Urinary bladder (tissue), 4 donors: ENCODE measurements around the gene LYPD8. TPM values are rescaled to one million over a fixed set of nuclear protein-coding genes. Genes with fewer than 3 reads are reported as not detected.

Experiments
- DNase-seq: peaks from one replicate; pipeline ENCODE4 v3.0.0-alpha.2; 2015; ENCODE audit errors: extremely low spot score
- H3K27ac ChIP-seq: one replicate; pipeline ENCODE4 v1.5.1; 2013; ENCODE audit warnings: low read depth, mild to moderate bottlenecking, moderate library complexity
- H3K36me3 ChIP-seq: one replicate; pipeline ENCODE4 v1.6.1; 2013; ENCODE audit warnings: mild to moderate bottlenecking, moderate library complexity; ENCODE audit not compliant: insufficient read depth
- H3K4me1 ChIP-seq: one replicate; pipeline ENCODE4 v1.6.1; 2013; ENCODE audit warnings: mild to moderate bottlenecking, moderate library complexity; ENCODE audit not compliant: insufficient read depth
- H3K4me3 ChIP-seq: one replicate; pipeline ENCODE4 v1.5.1; 2013; ENCODE audit warnings: low read depth, low read length
- WGBS: extraction: QIAGEN DNeasy Blood & Tissue Kit; methylation state at CpG from one replicate; pipeline ENCODE4 v1.1.7; 2013; 5-methylcytosine and 5-hydroxymethylcytosine counted together
- polyA plus RNA-seq: library from polyadenylated mRNA; stranded (reverse); fragments of 200-250 nt; gene quantifications from one replicate; pipeline ENCODE4 v1.2.3, GENCODE V29; 2013
- total RNA-seq: library from RNA; depleted of rRNA; stranded (reverse); fragments of >200 nt; gene quantifications from one replicate; pipeline ENCODE4 v1.2.3, GENCODE V29; 2014
- donor health status: healthy with polysubstance abuse.
- donor health status: healthy.

LYPD8 gene
- total and polyA plus RNA-seq, 2 donors = not detected

- Histone ChIP-seq H3K27ac (no peak overlapping the region), H3K4me3 (no peak overlapping the region), H3K4me1 (no peaks in the 10 kb centered on the region), H3K36me3 (no peaks in the 10 kb centered on the region)
- 74% methylated on average over 3 of the region's 3 CpGs for WGBS
- no peak for DNase-seq
These were observed 30.6 kb upstream of the LYPD8 start for GRCh38 chr1:248786156-248786555.

- 62% methylated on average over 3 of the region's 3 CpGs for WGBS
- H3K27ac ChIP-seq = no peak overlapping the region
- no peak for DNase-seq
- no peaks in the 10 kb centered on the region for H3K36me3 ChIP-seq
- H3K4me3 ChIP-seq = no peak overlapping the region
- no peaks in the 10 kb centered on the region for H3K4me1 ChIP-seq
These were observed 27.8 kb upstream of the LYPD8 start for GRCh38 chr1:248783367-248783766.

- Histone ChIP-seq H3K4me1 (no peaks in the 10 kb centered on the region), H3K27ac (no peak overlapping the region), H3K36me3 (no peaks in the 10 kb centered on the region), H3K4me3 (no peak overlapping the region)
- WGBS = 81% methylated on average over 16 of the region's 16 CpGs
- DNase-seq = no peak
These were observed 27.0 kb upstream of the LYPD8 start for GRCh38 chr1:248782416-248783141.

GRCh38 chr1:248779350-248779749 lies 23.8 kb upstream of the LYPD8 start:
- H3K27ac ChIP-seq = no peak overlapping the region
- no peak overlapping the region for H3K4me3 ChIP-seq
- no peaks in the 10 kb centered on the region for H3K36me3 ChIP-seq
- 65% methylated on average over 2 of the region's 2 CpGs for WGBS
- DNase-seq = no peak
- no peaks in the 10 kb centered on the region for H3K4me1 ChIP-seq

GRCh38 chr1:248778906-248779305 lies 23.3 kb upstream of the LYPD8 start:
- DNase-seq = no peak
- no peak overlapping the region for H3K4me3 ChIP-seq
- 88% methylated on average over 2 of the region's 2 CpGs for WGBS
- H3K4me1 ChIP-seq = no peaks in the 10 kb centered on the region
- H3K36me3 ChIP-seq = no peaks in the 10 kb centered on the region
- H3K27ac ChIP-seq = no peak overlapping the region

- Histone ChIP-seq H3K4me3 (no peak overlapping the region), H3K4me1 (no peaks in the 10 kb centered on the region), H3K36me3 (no peaks in the 10 kb centered on the region), H3K27ac (no peak overlapping the region)
- DNase-seq = no peak
These were observed 21.4 kb upstream of the LYPD8 start for GRCh38 chr1:248776991-248777390.

- H3K4me3 ChIP-seq = no peak overlapping the region
These were observed 19.9 kb upstream of the LYPD8 start for GRCh38 chr1:248775441-248775840.

GRCh38 chr1:248759644-248760043 lies 4.1 kb upstream of the LYPD8 start:
- 65% methylated on average over 3 of the region's 3 CpGs for WGBS
- Histone ChIP-seq H3K4me1 (no peaks in the 10 kb centered on the region), H3K4me3 (no peak overlapping the region), H3K27ac (no peak overlapping the region), H3K36me3 (no peaks in the 10 kb centered on the region)
- DNase-seq = no peak

More at GRCh38 chr1:248775441-248775840, 19.9 kb upstream of the LYPD8 start:
- Histone ChIP-seq H3K27ac (no peak overlapping the region), H3K4me1 (no peaks in the 10 kb centered on the region), H3K36me3 (no peaks in the 10 kb centered on the region)
- DNase-seq = no peak
- 66% methylated on average over 4 of the region's 4 CpGs for WGBS

- WGBS = 89% methylated on average over 9 of the region's 9 CpGs
- Histone ChIP-seq H3K36me3 (no peaks in the 10 kb centered on the region), H3K4me1 (no peaks in the 10 kb centered on the region), H3K4me3 (no peak overlapping the region), H3K27ac (no peak overlapping the region)
- no peak for DNase-seq
These were observed 2.8 kb upstream of the LYPD8 start for GRCh38 chr1:248758352-248758751.

GRCh38 chr1:248757784-248758195 lies 2.2 kb upstream of the LYPD8 start:
- Histone ChIP-seq H3K4me3 (no peak overlapping the region), H3K4me1 (no peaks in the 10 kb centered on the region), H3K27ac (no peak overlapping the region), H3K36me3 (no peaks in the 10 kb centered on the region)
- WGBS = 74% methylated on average over 5 of the region's 5 CpGs
- no peak for DNase-seq

GRCh38 chr1:248756636-248757035 lies 1.1 kb upstream of the LYPD8 start:
- H3K27ac ChIP-seq = no peak overlapping the region
- 81% methylated on average over 5 of the region's 5 CpGs for WGBS
- no peaks in the 10 kb centered on the region for H3K36me3 ChIP-seq
- no peak for DNase-seq
- no peak overlapping the region for H3K4me3 ChIP-seq
- no peaks in the 10 kb centered on the region for H3K4me1 ChIP-seq

- DNase-seq = no peak
- WGBS = 77% methylated on average over 4 of the region's 4 CpGs
- H3K4me1 ChIP-seq = no peaks in the 10 kb centered on the region
- H3K27ac ChIP-seq = no peak overlapping the region
- no peak overlapping the region for H3K4me3 ChIP-seq
- H3K36me3 ChIP-seq = no peaks in the 10 kb centered on the region
These were observed 592 bp upstream of the LYPD8 start for GRCh38 chr1:248756151-248756550.

- no peak for DNase-seq
- Histone ChIP-seq H3K4me1 (no peaks in the 10 kb centered on the region), H3K36me3 (no peaks in the 10 kb centered on the region), H3K4me3 (no peak overlapping the region), H3K27ac (no peak overlapping the region)
- WGBS = 100% methylated on average over 2 of the region's 2 CpGs
These were observed 1.8 kb downstream of the LYPD8 start for GRCh38 chr1:248753708-248754280.

GRCh38 chr1:248753029-248753594 lies 2.4 kb downstream of the LYPD8 start:
- WGBS = 100% methylated on average over 1 of the region's 1 CpG
- H3K36me3 ChIP-seq = no peaks in the 10 kb centered on the region
- no peaks in the 10 kb centered on the region for H3K4me1 ChIP-seq
- no peak overlapping the region for H3K4me3 ChIP-seq
- DNase-seq = no peak
- no peak overlapping the region for H3K27ac ChIP-seq
